ENCODE measurements around the gene VPS29. TPM values are rescaled to one million over a fixed set of nuclear protein-coding genes. Genes with fewer than 3 reads are reported as not detected.
"Not testable (repeated sequence)": the region's sequence is repeated elsewhere in the genome, so short reads cannot be mapped to it uniquely, and the experiment has no call there.

Gene VPS29
- total RNA-seq, 1 experiment from 2014 or later: 114 TPM

DNA sequence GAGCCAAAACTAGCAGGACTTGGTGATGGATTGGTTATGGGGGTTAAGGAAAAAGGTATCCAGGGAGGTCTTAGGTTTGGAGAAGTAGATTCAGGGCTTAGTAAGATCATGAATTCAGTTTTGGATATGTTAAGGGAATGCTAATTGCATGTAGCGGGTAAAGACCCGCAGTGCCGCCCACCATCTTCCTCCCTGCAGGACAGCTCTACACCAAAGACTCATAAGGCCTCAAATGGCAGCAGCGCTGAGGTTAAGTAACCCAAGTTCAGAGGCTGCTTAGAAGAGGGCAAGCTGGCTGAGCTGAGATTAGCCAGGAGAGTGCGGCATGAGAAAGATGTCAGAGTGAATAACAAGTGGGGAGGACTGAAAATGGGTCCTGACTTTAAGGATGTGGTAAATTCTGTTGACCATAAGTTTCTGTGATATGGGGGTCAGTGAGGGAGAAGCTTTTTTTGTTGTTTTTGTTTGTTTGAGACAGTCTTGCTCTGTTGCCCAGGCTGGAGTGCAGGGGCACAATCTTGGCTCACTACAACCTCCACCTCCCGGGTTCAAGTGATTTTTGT is 26.4 kb upstream of the VPS29 start:
- Histone ChIP-seq H3K79me2 (ENCODE audit: low read length) (peaks cover 9% of the 10 kb centered on the region; the same call in 1 of the 2 replicates), H3K4me3 (ENCODE audit: low read length) (no peak overlapping the region), H3K9me2 (replicated peaks; ENCODE audit: low read length) (no peaks in the 10 kb centered on the region), H3K9ac (ENCODE audit: low read length) (no peak overlapping the region), H3K9me3 (ENCODE audit: low read length) (no peaks in the 10 kb centered on the region), H3K27ac (ENCODE audit: low read length) (no peak overlapping the region), H4K20me1 (ENCODE audit: low read length) (peaks cover 12% of the 10 kb centered on the region; the same call in 1 of the 2 replicates), H3F3A (ENCODE audit: low read length, unreplicated experiment) (no peaks in the 10 kb centered on the region), H2AFZ (ENCODE audit: low read length) (no peak overlapping the region), H3K27me3 (ENCODE audit: low read length) (no peaks in the 10 kb centered on the region), H3K36me3 (ENCODE audit: low read depth, low read length) (peaks cover 12% of the 10 kb centered on the region), H3K4me1 (ENCODE audit: insufficient read depth, low read length) (peaks cover 20% of the 10 kb centered on the region), H3K4me2 (ENCODE audit: low read length) (no peak overlapping the region)
- no TSS peak for BruUV-seq (replicated peaks)
- CTCF ChIA-PET: no interaction called here
- ATAC-seq (no peak), DNase-seq (no peak)
- POLR2A ChIA-PET (ENCODE audit: unreplicated experiment): no interaction called here
- TF ChIP-seq EZH2 (IDR thresholded peaks at IDR 0.05; ENCODE audit: low read length, unreplicated experiment) (no peak), EZH2phosphoT487 (IDR thresholded peaks at IDR 0.05; ENCODE audit: borderline replicate concordance, low read length) (no peak)
- TF ChIP-seq, protein P1, sequence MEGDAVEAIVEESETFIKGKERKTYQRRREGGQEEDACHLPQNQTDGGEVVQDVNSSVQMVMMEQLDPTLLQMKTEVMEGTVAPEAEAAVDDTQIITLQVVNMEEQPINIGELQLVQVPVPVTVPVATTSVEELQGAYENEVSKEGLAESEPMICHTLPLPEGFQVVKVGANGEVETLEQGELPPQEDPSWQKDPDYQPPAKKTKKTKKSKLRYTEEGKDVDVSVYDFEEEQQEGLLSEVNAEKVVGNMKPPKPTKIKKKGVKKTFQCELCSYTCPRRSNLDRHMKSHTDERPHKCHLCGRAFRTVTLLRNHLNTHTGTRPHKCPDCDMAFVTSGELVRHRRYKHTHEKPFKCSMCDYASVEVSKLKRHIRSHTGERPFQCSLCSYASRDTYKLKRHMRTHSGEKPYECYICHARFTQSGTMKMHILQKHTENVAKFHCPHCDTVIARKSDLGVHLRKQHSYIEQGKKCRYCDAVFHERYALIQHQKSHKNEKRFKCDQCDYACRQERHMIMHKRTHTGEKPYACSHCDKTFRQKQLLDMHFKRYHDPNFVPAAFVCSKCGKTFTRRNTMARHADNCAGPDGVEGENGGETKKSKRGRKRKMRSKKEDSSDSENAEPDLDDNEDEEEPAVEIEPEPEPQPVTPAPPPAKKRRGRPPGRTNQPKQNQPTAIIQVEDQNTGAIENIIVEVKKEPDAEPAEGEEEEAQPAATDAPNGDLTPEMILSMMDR (conservative IDR thresholded peaks at IDR 0.05; ENCODE audit: low read depth, low read length): no peak
- intact Hi-C loops (cut with micrococcal nuclease): no loop called here

DNA sequence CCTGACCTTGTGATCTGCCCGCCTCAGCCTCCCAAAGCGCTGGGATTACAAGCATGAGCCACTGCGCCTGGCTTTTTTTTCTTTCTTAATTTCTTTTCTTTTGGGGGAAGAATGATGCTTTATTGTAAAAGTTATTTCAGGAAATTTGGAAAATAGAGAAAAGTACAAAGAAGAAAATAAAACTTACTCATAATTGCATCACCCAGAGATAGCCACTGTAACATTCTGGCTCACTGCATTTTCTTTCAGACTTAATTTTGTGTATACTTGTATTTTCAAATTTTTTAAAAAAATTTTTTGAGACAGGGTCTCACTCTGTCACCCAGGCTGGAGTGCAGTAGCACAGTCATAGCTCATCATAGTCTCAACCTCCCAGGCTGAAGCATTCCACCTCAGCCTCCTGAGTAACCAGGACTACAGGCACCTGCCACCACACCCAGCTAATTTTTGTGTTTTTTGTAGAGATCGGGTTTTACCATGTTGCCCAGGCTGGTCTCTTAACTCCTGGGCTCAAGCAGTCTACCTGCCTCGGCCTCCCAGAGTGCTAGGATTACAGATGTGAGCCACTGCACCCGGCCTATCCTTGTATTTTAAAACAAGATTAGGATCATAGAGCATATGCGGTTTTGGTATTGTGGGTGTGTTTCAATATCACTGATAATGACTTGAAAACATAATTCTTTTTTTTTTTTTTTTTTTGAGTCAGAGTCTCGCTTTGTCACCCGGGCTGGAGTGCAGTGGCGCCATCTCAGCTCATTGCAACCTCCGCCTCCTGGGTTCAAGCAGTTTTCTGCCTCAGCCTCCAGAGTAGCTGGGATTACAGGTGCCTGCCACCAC is 19.2 kb upstream of the VPS29 start:
- H3K27ac ChIP-seq (ENCODE audit: low read length); ATAC-seq; DNase-seq; H3K79me2 ChIP-seq (ENCODE audit: low read length); H3K9me3 ChIP-seq (ENCODE audit: low read length); intact Hi-C loops (cut with micrococcal nuclease); CTCF ChIA-PET; H3F3A ChIP-seq (ENCODE audit: low read length, unreplicated experiment); H3K4me1 ChIP-seq (ENCODE audit: insufficient read depth, low read length); H3K4me3 ChIP-seq (ENCODE audit: low read length); BruUV-seq (replicated peaks); H3K36me3 ChIP-seq (ENCODE audit: low read depth, low read length); H3K9me2 ChIP-seq (replicated peaks; ENCODE audit: low read length); H3K27me3 ChIP-seq (ENCODE audit: low read length); POLR2A ChIA-PET (ENCODE audit: unreplicated experiment); H2AFZ ChIP-seq (ENCODE audit: low read length); H3K4me2 ChIP-seq (ENCODE audit: low read length); H4K20me1 ChIP-seq (ENCODE audit: low read length); H3K9ac ChIP-seq (ENCODE audit: low read length): not testable (repeated sequence)

DNA sequence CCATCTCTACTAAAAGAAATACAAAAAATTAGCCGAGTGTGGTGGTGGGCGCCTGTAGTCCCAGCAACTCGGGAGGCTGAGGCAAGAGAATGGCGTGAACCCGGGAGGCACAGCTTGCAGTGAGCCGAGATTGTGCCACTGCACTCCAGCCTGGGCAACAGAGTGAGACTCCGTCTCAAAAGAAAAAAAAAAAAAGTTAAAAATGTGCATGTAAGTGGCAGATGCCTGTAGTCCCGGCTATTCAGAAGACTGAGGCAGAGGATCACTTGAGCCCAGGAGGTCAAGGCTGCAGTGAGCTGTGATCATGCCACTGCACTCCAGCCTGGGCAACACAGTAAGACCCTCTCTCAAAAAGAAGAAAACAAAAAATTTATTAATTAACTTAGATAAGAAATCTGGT is 16.1 kb upstream of the VPS29 start:
- CTCF ChIA-PET; H4K20me1 ChIP-seq (ENCODE audit: low read length); H3K4me2 ChIP-seq (ENCODE audit: low read length); H2AFZ ChIP-seq (ENCODE audit: low read length); intact Hi-C loops (cut with micrococcal nuclease); H3K9ac ChIP-seq (ENCODE audit: low read length); H3K4me1 ChIP-seq (ENCODE audit: insufficient read depth, low read length); H3K4me3 ChIP-seq (ENCODE audit: low read length); BruUV-seq (replicated peaks); DNase-seq; H3K9me2 ChIP-seq (replicated peaks; ENCODE audit: low read length); H3K27ac ChIP-seq (ENCODE audit: low read length); H3K36me3 ChIP-seq (ENCODE audit: low read depth, low read length); POLR2A ChIA-PET (ENCODE audit: unreplicated experiment); H3K79me2 ChIP-seq (ENCODE audit: low read length); H3K9me3 ChIP-seq (ENCODE audit: low read length); H3F3A ChIP-seq (ENCODE audit: low read length, unreplicated experiment); H3K27me3 ChIP-seq (ENCODE audit: low read length); ATAC-seq: not testable (repeated sequence)

Data from PC-3 (cell line).